Hematopoietic multipotent progenitor cell treated with erythropoietin and hydrocortisone succinate and interleukin-3 and kit ligand, for 8 days (in vitro differentiated cells): Measurements from ENCODE around the gene TMTC2.

Experiments used
- DNase-seq: peaks from one replicate; pipeline ENCODE4 v3.0.0-alpha.2; 2015

TMTC2 gene

GRCh38 chr12:82686168-82687020 lies at the start of gene TMTC2:
TSS of gene TMTC2 (plus strand) at chr12:82686906.
- DNase-seq, result peak; percentile 70

GRCh38 chr12:82638324-82638723 lies 48.4 kb upstream of the TMTC2 start:
- DNase-seq, result no peak

GRCh38 chr12:82644896-82645295 lies 41.8 kb upstream of the TMTC2 start:
- no peak for DNase-seq

- no peak for DNase-seq
Measured at GRCh38 chr12:82645414-82645813, 41.3 kb upstream of the TMTC2 start.

- DNase-seq, result no peak
Measured at GRCh38 chr12:82647853-82648252, 38.9 kb upstream of the TMTC2 start.

- no peak for DNase-seq
Measured at GRCh38 chr12:82648259-82648909, 38.3 kb upstream of the TMTC2 start.

- peak; percentile 7 for DNase-seq
Measured at GRCh38 chr12:82650627-82651337, 35.9 kb upstream of the TMTC2 start.

- DNase-seq, result no peak
Measured at GRCh38 chr12:82651489-82651888, 35.2 kb upstream of the TMTC2 start.

- DNase-seq, result no peak
Measured at GRCh38 chr12:82652071-82652470, 34.6 kb upstream of the TMTC2 start.

- DNase-seq, result no peak
Measured at GRCh38 chr12:82655751-82656150, 31.0 kb upstream of the TMTC2 start.

- DNase-seq, result no peak
Measured at GRCh38 chr12:82659343-82660207, 27.1 kb upstream of the TMTC2 start.

- DNase-seq, result no peak
Measured at GRCh38 chr12:82660541-82661325, 26.0 kb upstream of the TMTC2 start.

GRCh38 chr12:82663893-82664292 lies 22.8 kb upstream of the TMTC2 start:
- DNase-seq, result no peak

- no peak for DNase-seq
Measured at GRCh38 chr12:82665142-82665923, 21.4 kb upstream of the TMTC2 start.

- no peak for DNase-seq
Measured at GRCh38 chr12:82666830-82667229, 19.9 kb upstream of the TMTC2 start.

GRCh38 chr12:82671673-82672195 lies 15.0 kb upstream of the TMTC2 start:
- no peak for DNase-seq

GRCh38 chr12:82672811-82673495 lies 13.8 kb upstream of the TMTC2 start:
- DNase-seq, result no peak

- DNase-seq, result no peak
Measured at GRCh38 chr12:82673698-82674097, 13.0 kb upstream of the TMTC2 start.

GRCh38 chr12:82675246-82675645 lies 11.5 kb upstream of the TMTC2 start:
- DNase-seq, result no peak

- no peak for DNase-seq
Measured at GRCh38 chr12:82682326-82682725, 4.4 kb upstream of the TMTC2 start.
